ENCODE data around the gene RAB37. TPM values are rescaled to one million over a fixed set of nuclear protein-coding genes. Genes with fewer than 3 reads are reported as not detected.

Gene RAB37
- total and polyA plus RNA-seq, 2 of the 13 experiments (the other 11 are each of a cell fraction or from before 2014, with no cell fraction given) = 0.91 to 3.7 TPM

DNA sequence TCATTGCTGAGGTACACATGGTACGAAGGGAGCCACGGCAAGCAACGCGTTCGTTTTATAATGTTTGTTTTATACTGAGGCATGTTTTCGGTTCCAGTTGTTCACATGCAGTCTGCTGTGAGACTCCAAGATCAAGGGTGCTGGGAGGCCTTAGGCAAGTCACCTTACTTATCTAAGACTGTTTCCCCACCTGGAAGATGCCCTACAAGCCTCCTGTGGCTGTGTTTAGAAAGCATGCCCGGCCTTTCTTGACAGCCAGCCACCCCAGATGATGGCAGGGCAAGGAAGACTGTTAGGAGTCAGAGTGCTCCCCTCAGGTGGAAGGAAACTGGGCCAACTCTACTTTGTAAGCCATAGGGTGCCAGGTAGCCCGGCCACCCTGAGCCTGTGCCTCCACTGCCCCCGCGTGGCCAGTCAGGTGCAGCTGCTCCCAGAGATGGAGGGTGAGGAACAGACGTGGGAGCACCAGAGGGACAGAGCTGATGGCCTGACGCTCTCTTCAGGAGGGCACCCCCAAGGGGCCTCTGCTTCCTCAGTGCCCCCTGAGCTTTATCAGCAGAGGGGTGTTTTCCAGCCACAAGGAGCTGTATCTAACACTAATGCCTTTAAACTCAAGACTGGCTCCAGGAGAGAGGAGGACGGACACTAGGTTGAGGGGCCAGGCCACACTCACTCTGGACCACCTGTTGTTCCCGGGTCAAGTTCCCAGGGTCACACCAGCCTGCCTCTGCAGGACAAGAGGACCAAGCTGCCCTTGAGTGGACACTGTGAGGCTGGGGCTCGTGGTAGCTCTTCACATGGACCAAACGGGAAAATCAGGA, 33.7 kb downstream of the RAB37 start (continued):
- TF ChIP-seq ZMAT5 (CRISPR knock-in tag; IDR thresholded peaks at IDR 0.05; ENCODE audit: borderline replicate concordance, low read depth) (no peak), MYNN (CRISPR knock-in tag; IDR thresholded peaks at IDR 0.05; ENCODE audit: low read depth) (0 out of 2 replicates have a peak, but pooled peaks have one; percentile 57), U2AF1 (optimal IDR thresholded peaks at IDR 0.05; ENCODE audit: low read depth, low read length) (no peak), TARDBP (CRISPR knock-in tag; IDR thresholded peaks at IDR 0.05) (peak; percentile 79), IRF2 (CRISPR knock-in tag; IDR thresholded peaks at IDR 0.05) (peak; percentile 82; the same call in 1 of the 2 replicates), HMG20B (CRISPR knock-in tag; conservative IDR thresholded peaks at IDR 0.05) (no peak), DMAP1 (CRISPR knock-in tag; IDR thresholded peaks at IDR 0.05) (no peak), HOXD1 (CRISPR knock-in tag; IDR thresholded peaks at IDR 0.05) (no peak), ZBTB49 (CRISPR knock-in tag; IDR thresholded peaks at IDR 0.05; ENCODE audit: borderline replicate concordance) (no peak), WIZ (CRISPR knock-in tag; IDR thresholded peaks at IDR 0.05) (no peak), ISX (CRISPR knock-in tag; conservative IDR thresholded peaks at IDR 0.05) (no peak), HDAC2 (CRISPR knock-in tag; IDR thresholded peaks at IDR 0.05) (peak; percentile 66; the same call in 1 of the 2 replicates), BRCA1 (CRISPR knock-in tag; IDR thresholded peaks at IDR 0.05) (no peak), ZNF784 (CRISPR knock-in tag; IDR thresholded peaks at IDR 0.05; ENCODE audit: borderline replicate concordance) (0 out of 2 replicates have a peak, but pooled peaks have one; percentile 11), NCOA1 (CRISPR knock-in tag; IDR thresholded peaks at IDR 0.05) (no peak), ZBTB44 (CRISPR knock-in tag; IDR thresholded peaks at IDR 0.05) (peak; percentile 77; the same call in 1 of the 2 replicates)
- TF ChIP-seq, protein P1, sequence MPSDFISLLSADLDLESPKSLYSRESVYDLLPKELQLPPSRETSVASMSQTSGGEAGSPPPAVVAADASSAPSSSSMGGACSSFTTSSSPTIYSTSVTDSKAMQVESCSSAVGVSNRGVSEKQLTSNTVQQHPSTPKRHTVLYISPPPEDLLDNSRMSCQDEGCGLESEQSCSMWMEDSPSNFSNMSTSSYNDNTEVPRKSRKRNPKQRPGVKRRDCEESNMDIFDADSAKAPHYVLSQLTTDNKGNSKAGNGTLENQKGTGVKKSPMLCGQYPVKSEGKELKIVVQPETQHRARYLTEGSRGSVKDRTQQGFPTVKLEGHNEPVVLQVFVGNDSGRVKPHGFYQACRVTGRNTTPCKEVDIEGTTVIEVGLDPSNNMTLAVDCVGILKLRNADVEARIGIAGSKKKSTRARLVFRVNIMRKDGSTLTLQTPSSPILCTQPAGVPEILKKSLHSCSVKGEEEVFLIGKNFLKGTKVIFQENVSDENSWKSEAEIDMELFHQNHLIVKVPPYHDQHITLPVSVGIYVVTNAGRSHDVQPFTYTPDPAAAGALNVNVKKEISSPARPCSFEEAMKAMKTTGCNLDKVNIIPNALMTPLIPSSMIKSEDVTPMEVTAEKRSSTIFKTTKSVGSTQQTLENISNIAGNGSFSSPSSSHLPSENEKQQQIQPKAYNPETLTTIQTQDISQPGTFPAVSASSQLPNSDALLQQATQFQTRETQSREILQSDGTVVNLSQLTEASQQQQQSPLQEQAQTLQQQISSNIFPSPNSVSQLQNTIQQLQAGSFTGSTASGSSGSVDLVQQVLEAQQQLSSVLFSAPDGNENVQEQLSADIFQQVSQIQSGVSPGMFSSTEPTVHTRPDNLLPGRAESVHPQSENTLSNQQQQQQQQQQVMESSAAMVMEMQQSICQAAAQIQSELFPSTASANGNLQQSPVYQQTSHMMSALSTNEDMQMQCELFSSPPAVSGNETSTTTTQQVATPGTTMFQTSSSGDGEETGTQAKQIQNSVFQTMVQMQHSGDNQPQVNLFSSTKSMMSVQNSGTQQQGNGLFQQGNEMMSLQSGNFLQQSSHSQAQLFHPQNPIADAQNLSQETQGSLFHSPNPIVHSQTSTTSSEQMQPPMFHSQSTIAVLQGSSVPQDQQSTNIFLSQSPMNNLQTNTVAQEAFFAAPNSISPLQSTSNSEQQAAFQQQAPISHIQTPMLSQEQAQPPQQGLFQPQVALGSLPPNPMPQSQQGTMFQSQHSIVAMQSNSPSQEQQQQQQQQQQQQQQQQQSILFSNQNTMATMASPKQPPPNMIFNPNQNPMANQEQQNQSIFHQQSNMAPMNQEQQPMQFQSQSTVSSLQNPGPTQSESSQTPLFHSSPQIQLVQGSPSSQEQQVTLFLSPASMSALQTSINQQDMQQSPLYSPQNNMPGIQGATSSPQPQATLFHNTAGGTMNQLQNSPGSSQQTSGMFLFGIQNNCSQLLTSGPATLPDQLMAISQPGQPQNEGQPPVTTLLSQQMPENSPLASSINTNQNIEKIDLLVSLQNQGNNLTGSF (CRISPR knock-in tag; IDR thresholded peaks at IDR 0.05) = no peak
- TF ChIP-seq, protein P2, sequence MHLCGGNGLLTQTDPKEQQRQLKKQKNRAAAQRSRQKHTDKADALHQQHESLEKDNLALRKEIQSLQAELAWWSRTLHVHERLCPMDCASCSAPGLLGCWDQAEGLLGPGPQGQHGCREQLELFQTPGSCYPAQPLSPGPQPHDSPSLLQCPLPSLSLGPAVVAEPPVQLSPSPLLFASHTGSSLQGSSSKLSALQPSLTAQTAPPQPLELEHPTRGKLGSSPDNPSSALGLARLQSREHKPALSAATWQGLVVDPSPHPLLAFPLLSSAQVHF (CRISPR knock-in tag; IDR thresholded peaks at IDR 0.05) = no peak

Measured in HepG2 (cell line).